Endodermal cell (in vitro differentiated cells): ENCODE measurements around the gene INPP5K. TPM values are rescaled to one million over a fixed set of nuclear protein-coding genes. Genes with fewer than 3 reads are reported as not detected.

ENCODE experiments used
- DNase-seq: peaks from one replicate; pipeline ENCODE4 v3.0.0-alpha.2; 2017
- H3K27ac ChIP-seq: 2 replicates; pipeline ENCODE4 v1.5.1; 2013; ENCODE audit warnings: mild to moderate bottlenecking, low read depth, low read length, moderate library complexity
- H3K27me3 ChIP-seq: 2 replicates; pipeline ENCODE4 v1.6.1; 2013; ENCODE audit warnings: mild to moderate bottlenecking, low read length, moderate library complexity; ENCODE audit not compliant: insufficient read depth, control insufficient read depth, poor library complexity, severe bottlenecking
- H3K36me3 ChIP-seq: 2 replicates; pipeline ENCODE4 v1.7.0; 2013; ENCODE audit warnings: mild to moderate bottlenecking, low read length, moderate library complexity; ENCODE audit not compliant: control insufficient read depth, insufficient read depth
- H3K4me1 ChIP-seq: one replicate; pipeline ENCODE4 v1.7.0; 2013; ENCODE audit warnings: low read length; ENCODE audit not compliant: control insufficient read depth, insufficient read depth
- H3K4me3 ChIP-seq: 2 replicates; pipeline ENCODE4 v1.5.1; 2013; ENCODE audit warnings: mild to moderate bottlenecking, low read length, moderate library complexity
- H3K9ac ChIP-seq: 2 replicates; pipeline ENCODE4 v1.6.1; 2013; ENCODE audit warnings: mild to moderate bottlenecking, low read length, moderate library complexity; ENCODE audit not compliant: poor library complexity, severe bottlenecking; ENCODE audit errors: extremely low read depth
- H3K9me3 ChIP-seq: 2 replicates; pipeline ENCODE4 v1.6.1; 2013; ENCODE audit warnings: mild to moderate bottlenecking, low read length, moderate library complexity; ENCODE audit not compliant: control insufficient read depth
- H3K27ac Mint-ChIP-seq: 2 replicates; pipeline ENCODE4 v1.8.0; 2020; ENCODE audit warnings: mixed read lengths
- H3K27me3 Mint-ChIP-seq: 2 replicates; pipeline ENCODE4 v1.8.0; 2021; ENCODE audit warnings: mild to moderate bottlenecking, mixed read lengths; ENCODE audit not compliant: insufficient read depth
- H3K36me3 Mint-ChIP-seq: 2 replicates; pipeline ENCODE4 v1.8.0; 2020; ENCODE audit warnings: low read depth, mixed read lengths
- H3K4me1 Mint-ChIP-seq: 2 replicates; pipeline ENCODE4 v1.8.0; 2020; ENCODE audit warnings: mixed read lengths
- H3K4me3 Mint-ChIP-seq: 2 replicates; pipeline ENCODE4 v1.8.0; 2020; ENCODE audit warnings: mild to moderate bottlenecking, moderate library complexity, mixed read lengths
- H3K9me3 Mint-ChIP-seq: 2 replicates; pipeline ENCODE4 v1.8.0; 2020; ENCODE audit warnings: mild to moderate bottlenecking, mixed read lengths
- WGBS, 2 experiments: methylation state at CpG; one replicate each; pipeline versions ENCODE4 v1.1.5 to v1.1.7; 2013; ENCODE audit warnings: missing lambda C conversion rate in 2 of 2, mixed read lengths in 1 of 2; ENCODE audit not compliant: insufficient coverage in 1 of 2, insufficient read length in 1 of 2; 5-methylcytosine and 5-hydroxymethylcytosine counted together
- total RNA-seq, 2 donors: library from RNA; stranded (reverse); fragmentation: NEBNext Ultra II Directional in 1 of 2; extraction: Animal tissue kit (Norgen Biotek cat#: 25700) in 1 of 2; gene quantifications; 2 replicates in 1 of 2; 3 replicates in 1 of 2; pipeline ENCODE4 v1.2.1, GENCODE V29; 2021
- TF ChIP-seq, protein P1 (sequence below): fragments of 200-600 bp; sonication (generic); conservative IDR thresholded peaks from 2 replicates; pipeline ENCODE4 v1.5.0; 2021; ENCODE audit warnings: antibody characterized with exemption, mild to moderate bottlenecking

Gene INPP5K
- total RNA-seq, 2 donors from 2014 or later: 22.2 to 30.0 TPM

DNA sequence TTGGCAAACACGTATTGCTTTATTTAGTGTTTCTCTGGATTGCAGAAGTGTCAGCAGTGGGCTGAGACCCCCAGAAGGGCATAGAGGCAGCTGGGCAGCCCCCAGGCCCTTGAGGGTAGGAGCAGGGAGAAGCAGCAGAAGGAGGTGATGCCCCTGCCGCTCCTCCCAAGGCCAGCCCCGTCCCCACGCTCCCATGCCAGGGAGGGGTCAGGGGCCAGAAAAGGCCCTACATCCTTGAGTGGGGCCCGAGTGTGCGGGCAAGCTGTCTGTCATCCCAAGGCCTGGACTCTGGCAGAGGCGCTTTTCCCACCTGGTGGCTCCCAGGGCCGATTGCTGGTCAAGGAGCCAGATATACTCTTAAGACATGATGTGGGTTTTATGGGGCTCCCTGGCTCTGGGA lies 52.2 kb downstream of the INPP5K start:
- no peak overlapping the region for H3K4me3 ChIP-seq
- Mint-ChIP-seq H3K27ac (no peak overlapping the region), H3K9me3 (no peaks in the 10 kb centered on the region), H3K27me3 (no peaks in the 10 kb centered on the region), H3K4me3 (no peak overlapping the region), H3K36me3 (peaks cover 47% of the 10 kb centered on the region), H3K4me1 (peaks cover 3% of the 10 kb centered on the region)
- H3K27me3 ChIP-seq: no peaks in the 10 kb centered on the region
- no peaks in the 10 kb centered on the region for H3K4me1 ChIP-seq
- no peak for DNase-seq
- H3K9me3 ChIP-seq: no peaks in the 10 kb centered on the region
- TF ChIP-seq, protein P1, sequence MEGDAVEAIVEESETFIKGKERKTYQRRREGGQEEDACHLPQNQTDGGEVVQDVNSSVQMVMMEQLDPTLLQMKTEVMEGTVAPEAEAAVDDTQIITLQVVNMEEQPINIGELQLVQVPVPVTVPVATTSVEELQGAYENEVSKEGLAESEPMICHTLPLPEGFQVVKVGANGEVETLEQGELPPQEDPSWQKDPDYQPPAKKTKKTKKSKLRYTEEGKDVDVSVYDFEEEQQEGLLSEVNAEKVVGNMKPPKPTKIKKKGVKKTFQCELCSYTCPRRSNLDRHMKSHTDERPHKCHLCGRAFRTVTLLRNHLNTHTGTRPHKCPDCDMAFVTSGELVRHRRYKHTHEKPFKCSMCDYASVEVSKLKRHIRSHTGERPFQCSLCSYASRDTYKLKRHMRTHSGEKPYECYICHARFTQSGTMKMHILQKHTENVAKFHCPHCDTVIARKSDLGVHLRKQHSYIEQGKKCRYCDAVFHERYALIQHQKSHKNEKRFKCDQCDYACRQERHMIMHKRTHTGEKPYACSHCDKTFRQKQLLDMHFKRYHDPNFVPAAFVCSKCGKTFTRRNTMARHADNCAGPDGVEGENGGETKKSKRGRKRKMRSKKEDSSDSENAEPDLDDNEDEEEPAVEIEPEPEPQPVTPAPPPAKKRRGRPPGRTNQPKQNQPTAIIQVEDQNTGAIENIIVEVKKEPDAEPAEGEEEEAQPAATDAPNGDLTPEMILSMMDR: no peak
- no peak overlapping the region for H3K27ac ChIP-seq
- WGBS, 2 experiments: 90 to 98% methylated on average over 7 to 8 of the region's 8 CpGs
- no peak overlapping the region for H3K9ac ChIP-seq
- peaks cover 17% of the 10 kb centered on the region for H3K36me3 ChIP-seq

DNA sequence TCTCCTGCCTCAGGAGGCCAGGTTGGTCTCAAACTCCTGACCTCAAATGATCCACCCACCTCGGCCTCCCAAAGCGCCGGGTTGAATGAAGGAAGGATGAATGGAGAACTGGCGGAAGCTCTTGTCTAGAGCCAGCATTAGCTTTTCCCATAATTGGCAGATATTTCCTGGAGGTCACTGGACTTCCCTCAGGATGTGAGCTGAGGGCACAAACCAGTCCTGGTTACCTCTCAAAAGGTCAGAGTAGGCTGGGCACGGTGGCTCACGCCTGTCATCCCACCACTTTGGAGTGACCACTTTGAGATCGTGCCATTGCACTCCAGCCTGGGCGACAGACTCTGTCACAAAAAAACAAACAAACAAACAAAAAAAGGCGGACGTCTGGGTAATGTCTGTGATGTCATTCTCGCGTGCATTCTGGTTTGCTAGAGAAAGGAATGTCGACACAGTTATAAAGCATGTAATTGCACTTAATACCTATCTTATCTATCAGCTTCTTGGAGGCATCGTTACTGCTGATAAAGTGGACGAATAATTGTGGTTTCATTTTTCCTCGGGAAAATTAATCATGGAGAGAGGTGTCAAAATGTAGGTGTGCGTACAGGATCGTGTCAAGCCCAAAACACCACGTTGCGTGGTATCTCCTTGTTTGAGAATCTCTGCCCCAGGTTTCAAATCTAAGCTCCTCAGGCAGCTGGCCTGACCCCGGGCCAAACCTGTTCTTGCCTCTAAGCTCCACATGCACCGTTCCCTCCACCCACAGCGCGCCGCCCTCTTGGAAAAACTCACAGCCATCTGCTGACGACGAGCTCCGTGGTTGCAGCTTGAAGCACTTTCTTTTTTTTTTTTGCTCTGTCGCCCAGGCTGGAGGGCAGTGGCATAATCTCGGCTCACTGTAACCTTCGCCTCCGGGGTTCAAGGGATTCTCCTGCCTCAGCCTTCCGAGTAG lies 54.0 kb downstream of the INPP5K start:
- Mint-ChIP-seq H3K9me3 (no peaks in the 10 kb centered on the region), H3K4me3 (no peak overlapping the region), H3K36me3 (peaks cover 33% of the 10 kb centered on the region), H3K27me3 (no peaks in the 10 kb centered on the region), H3K27ac (no peak overlapping the region), H3K4me1 (peaks cover 5% of the 10 kb centered on the region)
- Histone ChIP-seq H3K27me3 (no peaks in the 10 kb centered on the region), H3K36me3 (peaks cover 6% of the 10 kb centered on the region), H3K9ac (no peak overlapping the region), H3K9me3 (no peaks in the 10 kb centered on the region), H3K4me1 (no peaks in the 10 kb centered on the region), H3K27ac (no peak overlapping the region), H3K4me3 (no peak overlapping the region)
- 92 to 95% methylated on average over 28 to 33 of the region's 33 CpGs for WGBS, 2 experiments
- TF ChIP-seq, protein P1: no peak
- no peak for DNase-seq

DNA sequence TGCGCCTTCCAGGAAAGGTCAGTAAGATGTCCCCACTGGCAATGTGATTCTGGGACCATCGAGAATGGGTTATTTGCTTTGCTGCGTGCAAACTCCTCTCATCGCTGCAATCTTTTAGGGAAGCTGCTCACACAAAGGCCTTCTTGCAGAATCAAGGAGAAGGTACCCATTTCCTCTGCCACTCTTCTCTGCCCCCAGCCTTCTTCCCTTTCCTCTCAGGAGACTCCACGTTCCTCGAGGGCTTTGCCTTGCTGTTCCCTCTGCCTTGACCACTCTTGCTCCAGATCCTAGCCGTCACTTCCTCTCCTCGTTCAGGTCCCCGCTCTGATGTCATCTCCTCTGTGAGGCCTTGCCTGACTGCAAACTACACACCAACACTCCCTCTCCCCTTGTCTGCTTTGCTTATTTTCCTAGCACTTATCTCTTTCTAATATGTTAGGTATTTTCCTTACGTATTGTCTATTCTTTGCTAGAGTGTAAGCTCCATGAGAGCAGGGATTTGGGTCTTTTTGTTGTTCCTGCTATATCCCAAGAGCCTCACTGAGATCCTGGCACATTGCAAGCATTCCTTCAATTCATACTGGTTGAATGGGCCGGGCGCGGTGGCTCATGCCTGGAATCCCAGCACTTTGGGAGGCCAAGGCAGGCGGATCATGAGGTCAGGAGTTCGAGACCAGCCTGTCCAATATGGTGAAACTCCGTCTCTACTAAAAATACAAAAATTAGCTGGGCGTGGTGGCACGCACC lies 55.0 kb downstream of the INPP5K start:
- Histone ChIP-seq H3K4me1 (no peaks in the 10 kb centered on the region), H3K36me3 (peaks cover 6% of the 10 kb centered on the region), H3K9ac (no peak overlapping the region), H3K27me3 (no peaks in the 10 kb centered on the region), H3K27ac (no peak overlapping the region), H3K4me3 (no peak overlapping the region), H3K9me3 (no peaks in the 10 kb centered on the region)
- peaks cover 26% of the 10 kb centered on the region for H3K36me3 Mint-ChIP-seq
- WGBS, 2 experiments: 94 to 95% methylated on average over 13 to 18 of the region's 18 CpGs
- TF ChIP-seq, protein P1: no peak
- H3K27me3 Mint-ChIP-seq: peaks cover 2% of the 10 kb centered on the region
- H3K4me1 Mint-ChIP-seq: peaks cover 5% of the 10 kb centered on the region
- no peak overlapping the region for H3K27ac Mint-ChIP-seq
- no peaks in the 10 kb centered on the region for H3K9me3 Mint-ChIP-seq
- H3K4me3 Mint-ChIP-seq: no peak overlapping the region
- DNase-seq: no peak
